ENCODE results near the gene MORC4.
A peak's percentile ranks its signal among the peaks of the same experiment; 100 is the strongest.

Gene MORC4

DNA sequence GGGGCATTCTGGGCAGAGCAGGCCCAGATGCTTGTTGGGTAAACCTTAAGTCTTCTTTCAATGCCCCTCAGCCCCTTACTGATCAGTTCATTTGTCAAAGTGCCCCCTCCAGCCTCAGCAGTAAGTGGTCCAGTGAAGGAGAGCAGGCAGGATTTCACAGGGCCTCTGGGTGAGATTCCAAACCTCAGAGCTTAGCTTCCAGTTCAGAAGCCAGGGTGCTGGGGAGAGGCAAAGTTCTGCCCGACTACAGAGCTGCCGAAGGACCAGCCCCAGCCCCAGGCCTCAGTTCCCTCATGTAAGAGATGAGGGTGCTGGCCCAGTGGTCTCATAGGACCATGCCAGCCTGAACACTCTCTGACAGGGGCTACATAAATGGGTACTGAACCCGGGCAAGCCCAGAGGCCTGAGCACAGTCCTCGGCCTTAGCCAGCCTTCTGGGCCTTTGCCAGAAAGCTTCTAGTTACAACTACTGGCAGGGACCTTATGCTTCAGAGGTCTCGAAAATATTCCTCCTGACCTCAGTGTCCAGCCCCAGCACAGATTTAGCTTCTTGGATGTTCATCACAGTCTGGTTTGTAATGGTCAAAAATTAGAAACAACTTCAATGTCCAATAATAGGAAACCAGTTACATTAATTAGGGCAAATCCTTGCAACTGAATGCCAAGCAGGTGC is 96.0 kb downstream of the MORC4 start:
- WGBS (ENCODE audit: extremely low coverage, insufficient coverage, low lambda C conversion rate), result no CpG with 5 or more reads among the region's 5 CpGs
- H2BK5ac ChIP-seq (ENCODE audit: low read length), result no peak overlapping the region
- H3K18ac ChIP-seq (ENCODE audit: low read length), result no peak overlapping the region
- no peak overlapping the region for H3K27ac ChIP-seq (ENCODE audit: low read depth, low read length)
- no peak overlapping the region for H3K23ac ChIP-seq (ENCODE audit: low read length)
- H3K4me1 ChIP-seq (ENCODE audit: control insufficient read depth, low read depth, low read length), result no peaks in the 10 kb centered on the region
- H2BK120ac ChIP-seq (ENCODE audit: low read depth, low read length), result peak overlapping the region; percentile 6
- no peak for DNase-seq
- no peaks in the 10 kb centered on the region for H3K36me3 ChIP-seq (ENCODE audit: control insufficient read depth, insufficient read depth, low read length)
- H3K56ac ChIP-seq (ENCODE audit: low read length), result no peak overlapping the region
- H3K27me3 ChIP-seq (ENCODE audit: insufficient read depth, low read length, poor library complexity), result no peaks in the 10 kb centered on the region
- H3K4me2 ChIP-seq (ENCODE audit: low read length), result no peak overlapping the region
- H3K9ac ChIP-seq (ENCODE audit: low read length), result no peak overlapping the region
- H3K79me2 ChIP-seq (ENCODE audit: control insufficient read depth, insufficient read depth, low read length), result no peaks in the 10 kb centered on the region
- H2BK15ac ChIP-seq (replicated peaks; ENCODE audit: low read depth), result no peak overlapping the region
- no peak overlapping the region for H4K5ac ChIP-seq (ENCODE audit: low read length)
- H3K4me3 ChIP-seq (ENCODE audit: low read length), result no peak overlapping the region
- H4K8ac ChIP-seq (ENCODE audit: low read depth, low read length), result no peak overlapping the region
- no peaks in the 10 kb centered on the region for H3K79me1 ChIP-seq (ENCODE audit: low read length)
- no peak overlapping the region for H2AK5ac ChIP-seq (ENCODE audit: low read length)
- H3K4ac ChIP-seq (ENCODE audit: low read depth, low read length), result no peak overlapping the region

DNA sequence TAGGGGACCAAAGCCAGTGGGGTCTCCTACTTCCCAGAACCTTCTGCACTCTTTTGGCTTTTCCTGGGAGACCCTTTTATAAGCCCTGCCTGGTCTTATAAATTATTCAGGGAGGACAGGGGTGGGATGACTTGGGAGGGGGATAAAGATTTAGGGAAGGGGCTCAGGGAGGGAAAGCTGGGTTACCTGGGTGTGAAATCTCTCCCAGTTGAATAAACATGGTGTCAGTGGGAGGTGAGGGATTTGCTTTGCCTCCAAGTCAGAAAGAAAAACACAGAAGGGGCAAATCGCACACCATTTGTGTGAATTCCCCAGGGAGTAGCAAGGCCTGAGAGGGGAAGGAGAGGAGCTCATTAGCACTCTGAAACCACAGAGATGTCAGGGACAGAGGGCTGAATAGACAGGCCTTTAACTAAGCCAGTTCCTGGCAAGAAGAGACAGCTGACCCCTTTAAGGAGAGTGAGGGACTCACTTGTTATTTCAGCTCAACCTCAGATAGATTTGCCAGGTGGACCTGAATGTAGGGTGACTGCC is 96.7 kb downstream of the MORC4 start, which contains the start of gene RIPPLY1:
RIPPLY1 (minus strand) TSS at position 51 of the 534 bp plus-strand sequence. CDS start 54 bp downstream, outside the sequence.
- Histone ChIP-seq H3K56ac (ENCODE audit: low read length) (no peak within 1 kb of the TSS), H3K23ac (ENCODE audit: low read length) (no peak within 1 kb of the TSS), H3K27me3 (ENCODE audit: insufficient read depth, low read length, poor library complexity) (no peaks in the 10 kb centered on the region), H2BK15ac (replicated peaks; ENCODE audit: low read depth) (no peak within 1 kb of the TSS), H3K4me2 (ENCODE audit: low read length) (no peak within 1 kb of the TSS), H2BK120ac (ENCODE audit: low read depth, low read length) (peak within 1 kb of the TSS; percentile 6), H3K79me2 (ENCODE audit: control insufficient read depth, insufficient read depth, low read length) (no peaks in the 10 kb centered on the region), H3K4me1 (ENCODE audit: control insufficient read depth, low read depth, low read length) (no peaks in the 10 kb centered on the region), H3K36me3 (ENCODE audit: control insufficient read depth, insufficient read depth, low read length) (no peaks in the 10 kb centered on the region), H2BK5ac (ENCODE audit: low read length) (no peak within 1 kb of the TSS), H4K5ac (ENCODE audit: low read length) (no peak within 1 kb of the TSS), H3K18ac (ENCODE audit: low read length) (peak within 1 kb of the TSS; percentile 68), H2AK5ac (ENCODE audit: low read length) (no peak within 1 kb of the TSS), H4K8ac (ENCODE audit: low read depth, low read length) (no peak within 1 kb of the TSS), H3K4me3 (ENCODE audit: low read length) (no peak within 1 kb of the TSS), H3K27ac (ENCODE audit: low read depth, low read length) (no peak within 1 kb of the TSS), H3K4ac (ENCODE audit: low read depth, low read length) (no peak within 1 kb of the TSS), H3K79me1 (ENCODE audit: low read length) (no peaks in the 10 kb centered on the region), H3K9ac (ENCODE audit: low read length) (no peak within 1 kb of the TSS)
- WGBS (ENCODE audit: extremely low coverage, insufficient coverage, low lambda C conversion rate), result no CpG with 5 or more reads among the region's 1 CpG
- DNase-seq, result peak; percentile 60

DNA sequence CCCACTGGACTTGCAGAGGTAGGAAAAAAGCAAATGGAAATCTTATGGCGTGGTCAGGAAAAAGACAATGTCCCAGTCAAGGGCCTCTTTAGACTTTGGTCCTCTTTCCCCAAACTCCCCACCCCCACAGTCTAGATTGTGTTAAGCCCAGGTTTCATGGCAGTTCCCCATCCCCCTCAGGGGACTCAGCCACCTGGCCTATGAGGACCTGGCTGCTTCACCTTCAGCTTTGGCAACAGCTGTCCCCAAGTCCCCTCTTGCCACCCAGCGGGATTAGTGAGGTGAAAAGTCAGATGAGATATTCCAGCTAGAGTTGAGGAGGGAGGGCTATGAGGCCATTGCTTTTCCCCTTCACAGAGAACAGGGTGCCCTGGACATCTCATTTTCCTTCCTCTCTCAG is 97.3 kb downstream of the MORC4 start:
- no peak overlapping the region for H4K5ac ChIP-seq (ENCODE audit: low read length)
- no peaks in the 10 kb centered on the region for H3K4me1 ChIP-seq (ENCODE audit: control insufficient read depth, low read depth, low read length)
- H3K56ac ChIP-seq (ENCODE audit: low read length), result no peak overlapping the region
- no peak overlapping the region for H3K4me3 ChIP-seq (ENCODE audit: low read length)
- no peak overlapping the region for H3K9ac ChIP-seq (ENCODE audit: low read length)
- no peak overlapping the region for H3K18ac ChIP-seq (ENCODE audit: low read length)
- no peaks in the 10 kb centered on the region for H3K27me3 ChIP-seq (ENCODE audit: insufficient read depth, low read length, poor library complexity)
- H2AK5ac ChIP-seq (ENCODE audit: low read length), result no peak overlapping the region
- H3K4me2 ChIP-seq (ENCODE audit: low read length), result no peak overlapping the region
- H2BK15ac ChIP-seq (replicated peaks; ENCODE audit: low read depth), result no peak overlapping the region
- H3K23ac ChIP-seq (ENCODE audit: low read length), result no peak overlapping the region
- no peak overlapping the region for H3K27ac ChIP-seq (ENCODE audit: low read depth, low read length)
- H2BK120ac ChIP-seq (ENCODE audit: low read depth, low read length), result no peak overlapping the region
- no peaks in the 10 kb centered on the region for H3K36me3 ChIP-seq (ENCODE audit: control insufficient read depth, insufficient read depth, low read length)
- H3K79me2 ChIP-seq (ENCODE audit: control insufficient read depth, insufficient read depth, low read length), result no peaks in the 10 kb centered on the region
- H3K4ac ChIP-seq (ENCODE audit: low read depth, low read length), result no peak overlapping the region
- H3K79me1 ChIP-seq (ENCODE audit: low read length), result no peaks in the 10 kb centered on the region
- H2BK5ac ChIP-seq (ENCODE audit: low read length), result no peak overlapping the region
- no peak overlapping the region for H4K8ac ChIP-seq (ENCODE audit: low read depth, low read length)
- DNase-seq, result no peak
- WGBS (ENCODE audit: extremely low coverage, insufficient coverage, low lambda C conversion rate), result no CpG with 5 or more reads among the region's 2 CpGs

DNA sequence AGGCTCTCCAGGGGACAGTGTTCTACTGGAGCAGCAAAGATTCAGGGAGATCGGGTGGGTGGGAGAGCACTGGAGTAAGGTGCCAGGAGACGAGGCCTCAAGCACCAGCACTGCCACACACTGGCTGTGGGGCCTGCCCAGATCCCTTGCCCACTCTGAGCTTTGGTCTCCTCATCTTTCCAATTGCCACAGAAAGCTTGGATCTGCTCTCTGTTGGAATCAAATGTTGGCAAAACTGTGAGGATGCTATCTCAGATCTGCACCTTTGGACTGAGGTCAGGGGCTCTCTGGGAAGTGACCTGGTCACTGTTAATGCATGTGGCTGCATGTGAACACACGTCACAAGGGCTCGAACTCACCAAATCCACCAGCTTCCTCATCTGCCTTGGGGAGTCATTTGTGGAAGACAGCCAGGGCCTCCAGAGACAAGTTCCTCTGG is 98.2 kb downstream of the MORC4 start:
- H2BK5ac ChIP-seq (ENCODE audit: low read length), result no peak overlapping the region

DNA sequence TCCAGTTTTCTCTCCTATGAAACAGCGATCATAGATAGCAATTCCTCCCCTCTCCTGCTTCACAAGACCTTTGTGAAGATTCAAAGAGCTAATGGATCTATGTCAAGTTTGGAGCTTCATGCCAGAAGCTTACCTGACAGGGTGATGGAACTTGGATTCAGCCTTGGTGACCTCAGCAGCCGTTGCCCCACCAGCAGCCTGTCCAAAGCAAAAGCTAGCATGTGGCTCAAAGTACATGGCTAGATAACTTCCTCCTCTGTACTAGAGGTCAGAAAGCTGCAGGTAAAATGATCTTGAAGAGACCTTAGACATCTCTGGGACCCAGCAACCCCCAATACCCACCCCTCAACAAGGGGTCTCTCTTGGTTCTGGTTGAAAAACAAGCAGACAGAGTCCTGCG is 98.7 kb downstream of the MORC4 start:
- Histone ChIP-seq H4K5ac (ENCODE audit: low read length) (no peak overlapping the region), H2BK120ac (ENCODE audit: low read depth, low read length) (no peak overlapping the region), H3K27me3 (ENCODE audit: insufficient read depth, low read length, poor library complexity) (no peaks in the 10 kb centered on the region), H3K56ac (ENCODE audit: low read length) (no peak overlapping the region), H3K4me3 (ENCODE audit: low read length) (no peak overlapping the region), H3K23ac (ENCODE audit: low read length) (no peak overlapping the region), H2AK5ac (ENCODE audit: low read length) (no peak overlapping the region), H3K79me1 (ENCODE audit: low read length) (no peaks in the 10 kb centered on the region), H4K8ac (ENCODE audit: low read depth, low read length) (no peak overlapping the region), H3K79me2 (ENCODE audit: control insufficient read depth, insufficient read depth, low read length) (no peaks in the 10 kb centered on the region), H3K4me1 (ENCODE audit: control insufficient read depth, low read depth, low read length) (no peaks in the 10 kb centered on the region), H2BK15ac (replicated peaks; ENCODE audit: low read depth) (no peak overlapping the region), H2BK5ac (ENCODE audit: low read length) (no peak overlapping the region), H3K4ac (ENCODE audit: low read depth, low read length) (peak overlapping the region; percentile 75), H3K18ac (ENCODE audit: low read length) (no peak overlapping the region), H3K27ac (ENCODE audit: low read depth, low read length) (no peak overlapping the region), H3K36me3 (ENCODE audit: control insufficient read depth, insufficient read depth, low read length) (no peaks in the 10 kb centered on the region), H3K4me2 (ENCODE audit: low read length) (no peak overlapping the region), H3K9ac (ENCODE audit: low read length) (no peak overlapping the region)
- no peak for DNase-seq
- WGBS (ENCODE audit: extremely low coverage, insufficient coverage, low lambda C conversion rate), result no CpG with 5 or more reads among the region's 3 CpGs

More for the DNA sequence above, 98.2 kb downstream of the MORC4 start:
- Histone ChIP-seq H3K27me3 (ENCODE audit: insufficient read depth, low read length, poor library complexity) (no peaks in the 10 kb centered on the region), H3K56ac (ENCODE audit: low read length) (no peak overlapping the region), H4K5ac (ENCODE audit: low read length) (no peak overlapping the region), H3K27ac (ENCODE audit: low read depth, low read length) (no peak overlapping the region), H2AK5ac (ENCODE audit: low read length) (no peak overlapping the region), H3K36me3 (ENCODE audit: control insufficient read depth, insufficient read depth, low read length) (no peaks in the 10 kb centered on the region), H3K79me1 (ENCODE audit: low read length) (no peaks in the 10 kb centered on the region), H2BK120ac (ENCODE audit: low read depth, low read length) (no peak overlapping the region), H2BK15ac (replicated peaks; ENCODE audit: low read depth) (no peak overlapping the region), H3K4me2 (ENCODE audit: low read length) (no peak overlapping the region), H3K4me1 (ENCODE audit: control insufficient read depth, low read depth, low read length) (no peaks in the 10 kb centered on the region), H3K4ac (ENCODE audit: low read depth, low read length) (peak overlapping the region; percentile 75), H4K8ac (ENCODE audit: low read depth, low read length) (no peak overlapping the region), H3K79me2 (ENCODE audit: control insufficient read depth, insufficient read depth, low read length) (no peaks in the 10 kb centered on the region), H3K18ac (ENCODE audit: low read length) (peak overlapping the region; percentile 68), H3K23ac (ENCODE audit: low read length) (no peak overlapping the region), H3K9ac (ENCODE audit: low read length) (no peak overlapping the region), H3K4me3 (ENCODE audit: low read length) (no peak overlapping the region)
- no peak for DNase-seq
- WGBS (ENCODE audit: extremely low coverage, insufficient coverage, low lambda C conversion rate), result no CpG with 5 or more reads among the region's 4 CpGs

Data from mesendoderm (in vitro differentiated cells).